Epithelial cell of proximal tubule (primary cell): ENCODE data around the gene CPT1C. TPM values are rescaled to one million over a fixed set of nuclear protein-coding genes. Genes with fewer than 3 reads are reported as not detected.

Experiments used
- DNase-seq: peaks from one replicate; pipeline ENCODE4 v3.0.0-alpha.2; 2011; ENCODE audit warnings: low read depth
- H3K4me3 ChIP-seq: 2 replicates; pipeline ENCODE4 v1.5.1; 2011; ENCODE audit warnings: low read depth, mild to moderate bottlenecking, low read length
- total RNA-seq: library from RNA; depleted of rRNA; stranded (reverse); fragments of >200 nt; gene quantifications from 2 replicates; pipeline ENCODE4 v1.2.3, GENCODE V29; 2015
- TF ChIP-seq, protein P1 (sequence below): conservative IDR thresholded peaks from 2 replicates; pipeline ENCODE4 v1.5.1; 2012; ENCODE audit warnings: low read depth, mild to moderate bottlenecking, low read length

CPT1C gene
- total RNA-seq, 1 donor from 2014 or later: 9.9 TPM

DNA sequence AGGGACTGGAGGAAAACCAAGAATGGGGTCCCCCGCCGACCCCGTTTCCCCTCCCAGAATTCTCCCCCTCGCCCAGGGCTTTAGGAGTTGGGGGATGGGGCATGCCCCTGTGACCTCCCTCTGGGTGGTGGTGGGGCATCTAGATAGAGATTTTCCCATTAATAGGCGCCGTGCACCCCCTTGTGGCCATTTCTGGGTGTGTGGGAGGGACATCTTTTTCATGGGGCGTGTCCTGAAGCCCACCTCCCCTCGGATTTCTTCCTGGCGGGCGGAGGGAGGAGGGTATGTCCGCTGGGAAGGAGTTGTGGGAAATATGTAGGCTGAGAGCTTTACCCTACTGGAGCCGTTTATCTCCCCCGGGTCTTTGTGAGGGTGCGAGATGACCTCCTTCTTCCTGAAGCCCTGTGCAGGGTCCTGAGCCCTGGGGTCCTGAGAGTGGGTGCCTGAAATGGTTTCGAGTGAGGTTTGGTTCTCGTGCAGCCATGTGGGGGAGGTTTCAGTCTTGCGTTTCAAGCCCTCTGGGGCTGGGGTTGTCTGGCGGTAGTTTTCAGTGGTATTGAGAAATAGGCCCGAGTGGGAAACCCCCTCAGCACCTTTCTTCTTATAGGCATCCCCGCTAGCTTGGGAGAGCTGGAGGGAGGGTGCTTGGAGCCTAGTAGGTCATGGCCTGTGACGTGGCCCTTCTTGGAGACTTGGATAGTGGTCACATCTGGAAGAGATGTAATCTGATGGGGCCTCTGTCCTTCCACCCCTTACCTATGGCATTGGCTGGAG, 12.8 kb upstream of the CPT1C start:
- DNase-seq: peak; percentile 37
- peak overlapping the region; percentile 100 for H3K4me3 ChIP-seq
- TF ChIP-seq, protein P1, sequence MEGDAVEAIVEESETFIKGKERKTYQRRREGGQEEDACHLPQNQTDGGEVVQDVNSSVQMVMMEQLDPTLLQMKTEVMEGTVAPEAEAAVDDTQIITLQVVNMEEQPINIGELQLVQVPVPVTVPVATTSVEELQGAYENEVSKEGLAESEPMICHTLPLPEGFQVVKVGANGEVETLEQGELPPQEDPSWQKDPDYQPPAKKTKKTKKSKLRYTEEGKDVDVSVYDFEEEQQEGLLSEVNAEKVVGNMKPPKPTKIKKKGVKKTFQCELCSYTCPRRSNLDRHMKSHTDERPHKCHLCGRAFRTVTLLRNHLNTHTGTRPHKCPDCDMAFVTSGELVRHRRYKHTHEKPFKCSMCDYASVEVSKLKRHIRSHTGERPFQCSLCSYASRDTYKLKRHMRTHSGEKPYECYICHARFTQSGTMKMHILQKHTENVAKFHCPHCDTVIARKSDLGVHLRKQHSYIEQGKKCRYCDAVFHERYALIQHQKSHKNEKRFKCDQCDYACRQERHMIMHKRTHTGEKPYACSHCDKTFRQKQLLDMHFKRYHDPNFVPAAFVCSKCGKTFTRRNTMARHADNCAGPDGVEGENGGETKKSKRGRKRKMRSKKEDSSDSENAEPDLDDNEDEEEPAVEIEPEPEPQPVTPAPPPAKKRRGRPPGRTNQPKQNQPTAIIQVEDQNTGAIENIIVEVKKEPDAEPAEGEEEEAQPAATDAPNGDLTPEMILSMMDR: peak; percentile 69

DNA sequence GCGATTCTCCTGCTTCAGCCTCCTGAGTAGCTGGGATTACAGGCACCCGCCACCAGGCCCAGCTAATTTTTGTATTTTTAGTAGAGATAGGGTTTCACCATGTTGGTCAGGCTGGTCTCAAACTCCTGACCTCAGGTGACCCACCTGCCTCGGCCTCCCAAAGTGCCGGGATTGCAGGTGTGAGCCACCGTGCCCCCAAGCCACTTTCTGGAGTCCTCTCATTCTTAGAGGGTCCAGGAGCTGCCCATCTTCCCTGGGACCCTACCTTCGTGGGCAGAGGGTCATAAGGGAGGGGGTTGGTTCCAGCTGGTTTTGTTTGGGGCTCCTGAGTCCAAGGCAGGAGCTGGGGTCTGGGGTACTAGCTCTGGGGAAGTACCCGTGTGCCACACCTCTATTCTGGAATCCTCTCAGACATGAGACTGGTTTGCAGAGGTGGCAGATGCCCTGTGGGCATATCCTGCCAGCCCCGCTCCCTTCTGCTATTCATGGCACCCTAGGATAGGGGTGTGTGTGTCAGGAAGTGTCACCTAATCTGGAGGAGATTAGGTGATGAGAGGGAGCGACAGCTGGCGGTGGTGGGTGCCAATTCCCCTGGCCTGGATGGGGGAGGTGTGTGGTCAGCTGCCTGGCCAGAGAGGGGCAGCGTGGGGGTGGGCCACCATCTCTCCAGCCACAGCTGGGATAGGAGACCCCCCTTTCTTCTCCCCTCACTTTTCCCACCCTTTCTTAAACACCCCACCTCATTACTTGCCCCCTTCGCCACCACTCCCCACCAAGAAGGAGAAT, 11.7 kb upstream of the CPT1C start:
- TF ChIP-seq, protein P1: no peak
- H3K4me3 ChIP-seq: no peak overlapping the region
- no peak for DNase-seq

DNA sequence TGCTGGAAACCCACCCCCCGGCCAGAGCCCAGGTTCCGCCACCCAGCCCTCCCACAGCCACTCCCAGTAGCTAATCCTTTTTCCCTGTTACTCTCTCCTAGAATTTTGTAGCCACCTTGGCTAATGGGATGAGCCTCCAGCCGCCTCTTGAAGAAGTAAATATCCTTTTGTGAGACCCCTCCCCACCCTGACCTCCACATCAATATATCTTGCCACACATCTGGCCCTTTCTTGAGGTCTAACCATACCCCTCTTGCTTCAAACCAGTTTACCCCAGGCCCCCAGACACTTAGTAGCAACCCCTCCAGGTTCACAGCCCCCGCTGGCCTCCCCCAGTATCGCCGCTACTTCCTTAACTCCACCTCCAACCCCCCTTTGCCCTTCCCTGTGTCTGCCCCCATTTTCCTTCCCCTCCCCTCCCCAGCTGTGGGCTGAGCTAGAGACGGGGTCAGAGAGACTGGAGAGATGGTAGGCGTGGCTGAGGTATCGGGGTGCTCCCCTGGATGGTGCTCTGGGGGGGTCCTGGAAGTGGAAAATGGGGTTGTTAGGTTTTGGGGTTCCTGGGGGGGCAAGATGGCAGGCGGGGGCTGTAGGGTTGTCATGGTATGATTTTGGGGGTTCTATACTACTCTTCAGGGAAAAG, 11.0 kb upstream of the CPT1C start:
- no peak for DNase-seq
- TF ChIP-seq, protein P1: no peak
- H3K4me3 ChIP-seq: no peak overlapping the region

DNA sequence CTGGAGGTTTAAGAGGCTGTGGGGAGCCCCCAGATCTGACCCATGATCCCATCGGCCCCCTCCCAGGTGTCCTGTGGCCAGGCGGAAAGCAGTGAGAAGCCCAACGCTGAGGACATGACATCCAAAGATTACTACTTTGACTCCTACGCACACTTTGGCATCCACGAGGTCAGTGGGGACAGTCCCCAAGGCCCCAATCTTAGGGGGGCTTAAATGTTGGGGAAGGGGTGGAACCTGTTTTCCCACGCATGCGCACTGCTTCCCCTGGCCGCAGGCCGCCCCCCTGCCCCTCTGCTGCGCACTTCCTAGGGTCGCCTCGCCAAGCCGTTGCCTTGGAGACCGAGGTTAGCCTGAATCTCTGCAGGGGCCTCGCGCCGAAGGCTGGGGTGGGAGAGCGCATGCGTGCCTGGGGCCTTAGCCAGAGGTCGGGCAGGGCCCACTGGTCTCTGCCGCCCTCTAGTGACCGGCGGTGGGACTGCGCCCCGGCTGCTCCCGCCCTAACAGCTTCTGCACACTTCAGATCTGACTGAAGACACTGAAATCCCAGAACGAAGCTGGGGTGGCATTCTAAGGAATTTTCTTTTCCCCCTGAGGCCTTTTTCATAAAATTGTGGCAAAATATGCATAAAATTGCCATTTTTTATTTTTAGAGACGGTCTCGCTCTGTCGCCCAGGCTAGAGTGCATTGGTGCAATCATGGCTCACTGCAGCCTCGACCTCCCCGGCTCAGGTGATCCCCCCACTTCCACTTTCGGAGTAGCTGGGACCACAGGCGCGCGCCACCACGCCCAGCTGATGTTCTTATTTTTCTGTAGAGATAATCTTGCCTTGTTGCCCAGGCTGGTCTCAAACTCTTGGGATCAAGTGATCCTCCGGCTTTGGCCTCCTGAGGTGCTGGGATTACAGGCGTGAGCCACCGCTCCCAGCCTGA, 10.2 kb upstream of the CPT1C start:
- TF ChIP-seq, protein P1: peak; percentile 94
- H3K4me3 ChIP-seq: no peak overlapping the region
- no peak for DNase-seq

DNA sequence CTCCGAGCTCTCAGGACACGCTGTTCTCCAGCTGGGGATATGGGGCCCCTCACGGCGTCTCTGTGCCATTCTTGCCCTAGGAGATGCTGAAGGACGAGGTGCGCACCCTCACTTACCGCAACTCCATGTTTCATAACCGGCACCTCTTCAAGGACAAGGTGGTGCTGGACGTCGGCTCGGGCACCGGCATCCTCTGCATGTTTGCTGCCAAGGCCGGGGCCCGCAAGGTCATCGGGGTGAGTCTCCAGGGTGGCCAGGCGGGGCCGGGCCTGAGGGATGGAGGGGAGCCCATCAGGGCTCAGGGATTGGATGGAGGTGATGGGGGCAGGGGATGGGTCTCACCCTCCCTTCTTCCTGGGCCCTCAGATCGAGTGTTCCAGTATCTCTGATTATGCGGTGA, 9.1 kb upstream of the CPT1C start:
- H3K4me3 ChIP-seq: no peak overlapping the region
- no peak for DNase-seq
- TF ChIP-seq, protein P1: no peak

DNA sequence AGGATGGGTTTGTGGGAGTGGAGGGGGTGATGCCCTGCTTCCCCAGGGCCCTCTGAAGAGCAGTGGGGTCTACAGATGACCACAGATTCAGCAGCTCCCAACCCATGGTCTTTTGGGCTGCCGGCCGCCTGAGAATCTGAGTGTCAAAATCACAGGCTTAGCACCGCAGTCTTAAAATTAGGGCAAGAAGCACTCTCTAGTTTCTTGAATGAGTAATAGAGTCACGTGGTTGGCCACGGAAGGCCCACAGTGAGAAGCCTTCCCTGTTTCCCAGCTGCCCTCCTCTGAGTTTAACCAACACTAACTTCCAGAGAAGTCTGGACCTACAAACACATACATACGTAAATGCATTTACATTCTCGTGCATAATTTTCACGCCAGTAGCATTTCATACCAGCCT, 8.6 kb upstream of the CPT1C start:
- TF ChIP-seq, protein P1: no peak
- no peak overlapping the region for H3K4me3 ChIP-seq
- no peak for DNase-seq
